ENCODE data around the gene PCDH12. TPM values are rescaled to one million over a fixed set of nuclear protein-coding genes. Genes with fewer than 3 reads are reported as not detected.

The PCDH12 gene
- total RNA-seq, 1 experiment from 2014 or later, result not detected

GRCh38 chr5:141952020-141952419 lies 6.0 kb downstream of the PCDH12 start:
- Histone ChIP-seq H3K4me2 (ENCODE audit: insufficient read depth, insufficient read length, low read length) (no peak overlapping the region), H3K9ac (ENCODE audit: extremely low read depth, insufficient read length, low read length) (no peak overlapping the region), H2BK20ac (ENCODE audit: low read depth, low read length, poor library complexity, severe bottlenecking) (no peak overlapping the region), H3K9me3 (ENCODE audit: control insufficient read depth, low read depth, low read length) (no peaks in the 10 kb centered on the region), H3K4me1 (ENCODE audit: insufficient read depth, low read length) (no peaks in the 10 kb centered on the region; the same call in 1 of the 2 replicates), H3K56ac (ENCODE audit: insufficient read length, low read depth, low read length) (no peak overlapping the region), H2AFZ (ENCODE audit: low read length) (no peak overlapping the region), H3T11ph (ENCODE audit: low read length) (no peak overlapping the region), H2BK5ac (ENCODE audit: insufficient read length, low read length) (no peak overlapping the region), H3K27ac (ENCODE audit: insufficient read length, low read depth, low read length) (no peak overlapping the region), H3K4ac (ENCODE audit: low read depth, low read length) (no peak overlapping the region), H3K23me2 (ENCODE audit: insufficient read length, low read depth, low read length, poor library complexity, severe bottlenecking) (no peaks in the 10 kb centered on the region), H3K27me3 (ENCODE audit: insufficient read depth, low read length) (no peaks in the 10 kb centered on the region), H4K91ac (ENCODE audit: insufficient read length, low read depth, low read length) (no peak overlapping the region), H2BK12ac (ENCODE audit: insufficient read length, low read depth, low read length) (no peak overlapping the region), H4K20me1 (ENCODE audit: control insufficient read depth, insufficient read depth, insufficient read length) (no peaks in the 10 kb centered on the region), H3K14ac (ENCODE audit: insufficient read depth, low read length) (no peak overlapping the region), H2BK120ac (ENCODE audit: low read depth, low read length, poor library complexity, severe bottlenecking) (no peak overlapping the region), H3K23ac (ENCODE audit: insufficient read length, low read depth, low read length) (no peak overlapping the region), H2AK5ac (ENCODE audit: insufficient read length, low read length) (no peak overlapping the region), H3K79me1 (ENCODE audit: insufficient read depth, low read depth, low read length, poor library complexity, severe bottlenecking) (no peaks in the 10 kb centered on the region), H4K5ac (ENCODE audit: insufficient read length, low read depth, low read length) (no peak overlapping the region), H3K18ac (ENCODE audit: insufficient read length, low read depth, low read length) (no peak overlapping the region), H4K8ac (replicated peaks; ENCODE audit: insufficient read length, low read depth, low read length) (no peak overlapping the region), H3K79me2 (ENCODE audit: insufficient read depth, low read length) (no peaks in the 10 kb centered on the region), H2BK15ac (ENCODE audit: low read depth, low read length) (no peak overlapping the region)
- no peak overlapping the region for H3K27ac Mint-ChIP-seq
- peaks cover 3% of the 10 kb centered on the region; the same call in 1 of the 2 replicates for H3K27me3 Mint-ChIP-seq (ENCODE audit: low read depth)
- no peaks in the 10 kb centered on the region; a peak in 1 of 5 replicates for H3K9me3 Mint-ChIP-seq
- no peak for DNase-seq
- no peak overlapping the region for H3K4me3 Mint-ChIP-seq
- TF ChIP-seq, protein P1, sequence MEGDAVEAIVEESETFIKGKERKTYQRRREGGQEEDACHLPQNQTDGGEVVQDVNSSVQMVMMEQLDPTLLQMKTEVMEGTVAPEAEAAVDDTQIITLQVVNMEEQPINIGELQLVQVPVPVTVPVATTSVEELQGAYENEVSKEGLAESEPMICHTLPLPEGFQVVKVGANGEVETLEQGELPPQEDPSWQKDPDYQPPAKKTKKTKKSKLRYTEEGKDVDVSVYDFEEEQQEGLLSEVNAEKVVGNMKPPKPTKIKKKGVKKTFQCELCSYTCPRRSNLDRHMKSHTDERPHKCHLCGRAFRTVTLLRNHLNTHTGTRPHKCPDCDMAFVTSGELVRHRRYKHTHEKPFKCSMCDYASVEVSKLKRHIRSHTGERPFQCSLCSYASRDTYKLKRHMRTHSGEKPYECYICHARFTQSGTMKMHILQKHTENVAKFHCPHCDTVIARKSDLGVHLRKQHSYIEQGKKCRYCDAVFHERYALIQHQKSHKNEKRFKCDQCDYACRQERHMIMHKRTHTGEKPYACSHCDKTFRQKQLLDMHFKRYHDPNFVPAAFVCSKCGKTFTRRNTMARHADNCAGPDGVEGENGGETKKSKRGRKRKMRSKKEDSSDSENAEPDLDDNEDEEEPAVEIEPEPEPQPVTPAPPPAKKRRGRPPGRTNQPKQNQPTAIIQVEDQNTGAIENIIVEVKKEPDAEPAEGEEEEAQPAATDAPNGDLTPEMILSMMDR (conservative IDR thresholded peaks at IDR 0.05), result no peak
- no peaks in the 10 kb centered on the region for H3K36me3 Mint-ChIP-seq (ENCODE audit: insufficient read depth in 1 of 3, low read depth in 3 of 3)
- no CpG with 5 or more reads among the region's 2 CpGs for WGBS (ENCODE audit: extremely low coverage, insufficient read length, low lambda C conversion rate)
- H3K4me1 Mint-ChIP-seq, result peaks cover 13 to 14% of the 10 kb centered on the region in 2 experiments
